ENCODE data around the gene COMMD7. TPM values are rescaled to one million over a fixed set of nuclear protein-coding genes. Genes with fewer than 3 reads are reported as not detected.
"Not testable (repeated sequence)": the region's sequence is repeated elsewhere in the genome, so short reads cannot be mapped to it uniquely, and the experiment has no call there.

Gene COMMD7
- polyA plus RNA-seq, 3 donors, result 46.2 to 133 (median 120) TPM

- Histone ChIP-seq H3K4me2 (replicated peaks; ENCODE audit: extremely low read depth, low read length, poor library complexity, severe bottlenecking) (no peak overlapping the region), H3K36me3 (replicated peaks in 1 of 2; ENCODE audit: control insufficient read depth in 1 of 2, insufficient read depth in 2 of 2, low read length in 2 of 2) (no peaks in the 10 kb centered on the region), H3K79me2 (ENCODE audit: insufficient read depth, low read length) (no peaks in the 10 kb centered on the region), H2AFZ (ENCODE audit: insufficient read depth, low read depth, low read length, poor library complexity, severe bottlenecking) (no peak overlapping the region), H3K4me3 (replicated peaks in 1 of 3; ENCODE audit: low read depth in 2 of 3, low read length in 3 of 3) (no peak overlapping the region), H4K20me1 (ENCODE audit: insufficient read depth, low read length) (no peaks in the 10 kb centered on the region), H3K4me1 (ENCODE audit: control insufficient read depth in 1 of 2, insufficient read depth in 2 of 2, low read length in 2 of 2) (peaks cover 19 to 20% of the 10 kb centered on the region in 2 donors), H3K9ac (ENCODE audit: insufficient read depth, low read length, poor library complexity, severe bottlenecking) (no peak overlapping the region), H3K27me3 (ENCODE audit: control insufficient read depth in 2 of 2, insufficient read depth in 2 of 2, low read length in 2 of 2) (peaks cover 0 to 18% of the 10 kb centered on the region in 2 donors), H3K27ac (ENCODE audit: low read depth in 1 of 2, low read length in 2 of 2) (no peak overlapping the region), H3K9me3 (replicated peaks in 1 of 2; ENCODE audit: control insufficient read depth in 1 of 2, insufficient read depth in 1 of 2, low read length in 2 of 2) (no peaks in the 10 kb centered on the region)
- TF ChIP-seq, protein P1, sequence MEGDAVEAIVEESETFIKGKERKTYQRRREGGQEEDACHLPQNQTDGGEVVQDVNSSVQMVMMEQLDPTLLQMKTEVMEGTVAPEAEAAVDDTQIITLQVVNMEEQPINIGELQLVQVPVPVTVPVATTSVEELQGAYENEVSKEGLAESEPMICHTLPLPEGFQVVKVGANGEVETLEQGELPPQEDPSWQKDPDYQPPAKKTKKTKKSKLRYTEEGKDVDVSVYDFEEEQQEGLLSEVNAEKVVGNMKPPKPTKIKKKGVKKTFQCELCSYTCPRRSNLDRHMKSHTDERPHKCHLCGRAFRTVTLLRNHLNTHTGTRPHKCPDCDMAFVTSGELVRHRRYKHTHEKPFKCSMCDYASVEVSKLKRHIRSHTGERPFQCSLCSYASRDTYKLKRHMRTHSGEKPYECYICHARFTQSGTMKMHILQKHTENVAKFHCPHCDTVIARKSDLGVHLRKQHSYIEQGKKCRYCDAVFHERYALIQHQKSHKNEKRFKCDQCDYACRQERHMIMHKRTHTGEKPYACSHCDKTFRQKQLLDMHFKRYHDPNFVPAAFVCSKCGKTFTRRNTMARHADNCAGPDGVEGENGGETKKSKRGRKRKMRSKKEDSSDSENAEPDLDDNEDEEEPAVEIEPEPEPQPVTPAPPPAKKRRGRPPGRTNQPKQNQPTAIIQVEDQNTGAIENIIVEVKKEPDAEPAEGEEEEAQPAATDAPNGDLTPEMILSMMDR (IDR thresholded peaks at IDR 0.05), result no peak
- Mint-ChIP-seq H3K9me3 (no peaks in the 10 kb centered on the region), H3K4me3 (no peak overlapping the region), H3K36me3 (peaks cover 0 to 1% of the 10 kb centered on the region in 2 donors), H3K27ac (peak overlapping the region in 1 of 7 donors; percentile 33), H3K27me3 (ENCODE audit: low read depth in 3 of 3) (peaks cover 19 to 24% (median 20%) of the 10 kb centered on the region in 3 donors), H3K4me1 (peaks cover 23% of the 10 kb centered on the region)
- 96% methylated on average over 3 of the region's 9 CpGs for WGBS (ENCODE audit: insufficient coverage)
- intact Hi-C loops (cut with micrococcal nuclease), result no loop called here
- DNase-seq, result no peak
Observed at GRCh38 chr20:32767418-32768198, 24.3 kb upstream of the COMMD7 start.

DNA sequence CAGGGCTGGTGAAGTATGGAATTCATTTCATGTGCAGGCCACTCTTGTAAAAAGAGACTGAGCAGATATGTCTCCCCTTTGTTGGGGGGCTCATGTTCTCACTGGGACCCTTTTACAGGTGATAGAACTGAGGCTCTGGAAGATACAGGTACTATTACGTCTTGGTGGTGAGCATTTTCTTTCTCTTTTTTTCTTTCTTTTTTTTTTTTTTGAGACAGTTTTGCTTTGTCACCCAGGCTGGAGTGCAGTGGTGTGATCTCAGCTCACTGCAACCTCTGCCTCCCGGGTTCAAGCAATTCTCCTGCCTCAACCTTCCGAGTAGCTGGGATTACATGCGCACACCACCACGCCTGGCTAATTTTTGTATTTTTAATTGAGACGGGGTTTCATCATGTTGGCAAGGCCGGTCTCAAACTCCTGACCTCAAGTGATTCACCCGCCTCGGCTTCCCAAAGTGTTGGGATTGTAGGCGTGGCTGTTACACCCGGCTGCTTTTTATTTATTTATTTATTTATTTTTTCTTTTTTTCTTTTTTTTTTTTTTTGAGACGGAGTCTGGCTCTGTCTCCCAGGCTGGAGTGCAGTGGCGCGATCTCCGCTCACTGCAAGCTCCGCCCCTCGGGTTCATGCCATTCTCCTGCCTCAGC is 22.1 kb upstream of the COMMD7 start:
- H3K27ac ChIP-seq (ENCODE audit: low read depth in 1 of 2, low read length in 2 of 2); H3K9me3 ChIP-seq (replicated peaks in 1 of 2; ENCODE audit: control insufficient read depth in 1 of 2, insufficient read depth in 1 of 2, low read length in 2 of 2); H3K9me3 Mint-ChIP-seq; DNase-seq; H4K20me1 ChIP-seq (ENCODE audit: insufficient read depth, low read length); H3K79me2 ChIP-seq (ENCODE audit: insufficient read depth, low read length); H3K36me3 Mint-ChIP-seq; H3K9ac ChIP-seq (ENCODE audit: insufficient read depth, low read length, poor library complexity, severe bottlenecking); intact Hi-C loops (cut with micrococcal nuclease); H3K27ac Mint-ChIP-seq; H3K36me3 ChIP-seq (replicated peaks in 1 of 2; ENCODE audit: control insufficient read depth in 1 of 2, insufficient read depth in 2 of 2, low read length in 2 of 2); H3K4me2 ChIP-seq (replicated peaks; ENCODE audit: extremely low read depth, low read length, poor library complexity, severe bottlenecking); H3K4me3 ChIP-seq (replicated peaks in 1 of 3; ENCODE audit: low read depth in 2 of 3, low read length in 3 of 3); H3K4me3 Mint-ChIP-seq; H2AFZ ChIP-seq (ENCODE audit: insufficient read depth, low read depth, low read length, poor library complexity, severe bottlenecking): not testable (repeated sequence)
- no CpG with 5 or more reads among the region's 17 CpGs for WGBS (ENCODE audit: insufficient coverage)
- Histone ChIP-seq H3K27me3 (ENCODE audit: control insufficient read depth in 2 of 2, insufficient read depth in 2 of 2, low read length in 2 of 2) (peaks cover 0 to 18% of the 10 kb centered on the region in 2 donors), H3K4me1 (ENCODE audit: control insufficient read depth in 1 of 2, insufficient read depth in 2 of 2, low read length in 2 of 2) (peaks cover 25 to 26% of the 10 kb centered on the region in 2 donors)
- peaks cover 19 to 25% (median 23%) of the 10 kb centered on the region in 3 donors for H3K27me3 Mint-ChIP-seq (ENCODE audit: low read depth in 3 of 3)
- H3K4me1 Mint-ChIP-seq, result peaks cover 27% of the 10 kb centered on the region

Measured in CD14-positive monocyte (primary cell).